ENCODE data around the gene DEF6. TPM values are rescaled to one million over a fixed set of nuclear protein-coding genes. Genes with fewer than 3 reads are reported as not detected.

The DEF6 gene
- polyA plus RNA-seq, 1 experiment = 2.5 TPM

GRCh38 chr6:35370124-35370741 is 72.6 kb downstream of the DEF6 start:
- peak; percentile 46 for DNase-seq (ENCODE audit: low read depth, low spot score)
- Histone ChIP-seq H3K27me3 (ENCODE audit: control insufficient read depth, insufficient read depth, low read length) (no peaks in the 10 kb centered on the region), H3K9me3 (ENCODE audit: control insufficient read depth, insufficient read depth, low read length) (no peaks in the 10 kb centered on the region), H3K4me3 (ENCODE audit: low read depth, low read length) (no peak overlapping the region; the same call in 1 of the 2 replicates), H3K27ac (ENCODE audit: low read depth, low read length) (peak overlapping the region; percentile 91)
- no peak for TF ChIP-seq CTCF (IDR thresholded peaks at IDR 0.05; ENCODE audit: low read depth, low read length)
- POLR2A ChIA-PET = interaction anchor here (1.6 kb wide), 1 partner anchor 58 kb away, joined by 6 read pairs; no protein-coding TSS in a partner anchor
- CTCF ChIA-PET = interaction anchor here (1.6 kb wide), 1 partner anchor 77 kb away, joined by 3 read pairs; no protein-coding TSS in a partner anchor

- CTCF ChIA-PET = interaction anchor here (1.3 to 1.6 kb wide), 2 partner anchors 44 to 77 kb away, joined by 3 to 8 read pairs; no protein-coding TSS in a partner anchor
- POLR2A ChIA-PET = interaction anchor here (1.6 kb wide), 1 partner anchor 57 kb away, joined by 6 read pairs; no protein-coding TSS in a partner anchor
- Histone ChIP-seq H3K27me3 (ENCODE audit: control insufficient read depth, insufficient read depth, low read length) (no peaks in the 10 kb centered on the region), H3K9me3 (ENCODE audit: control insufficient read depth, insufficient read depth, low read length) (no peaks in the 10 kb centered on the region), H3K27ac (ENCODE audit: low read depth, low read length) (peak overlapping the region; percentile 91), H3K4me3 (ENCODE audit: low read depth, low read length) (no peak overlapping the region)
- DNase-seq (ENCODE audit: low read depth, low spot score) = no peak
- TF ChIP-seq CTCF (IDR thresholded peaks at IDR 0.05; ENCODE audit: low read depth, low read length) = no peak
Observed at GRCh38 chr6:35370785-35371493, 73.3 kb downstream of the DEF6 start.

Other genes with a start within 250 kb of the DEF6 start
- 0.11 and 0.15 TPM in 2 replicates for gene TCP11, start 156.5 kb upstream of the DEF6 start, polyA plus RNA-seq (2011; rRNA removed)
- gene SCUBE3, start 83.9 kb upstream of the DEF6 start, polyA plus RNA-seq (2011; rRNA removed) = 6.7 and 7.7 TPM in 2 replicates
- gene ZNF76, start 38.1 kb upstream of the DEF6 start, polyA plus RNA-seq (2011; rRNA removed) = 10.2 and 14.3 TPM in 2 replicates
- 26.9 and 32.9 TPM in 2 replicates for gene PPARD, start 44.7 kb downstream of the DEF6 start, polyA plus RNA-seq (2011; rRNA removed)
- gene FANCE, start 154.5 kb downstream of the DEF6 start, polyA plus RNA-seq (2011; rRNA removed) = 7.0 and 7.1 TPM in 2 replicates
- gene RPL10A, start 170.6 kb downstream of the DEF6 start, polyA plus RNA-seq (2011; rRNA removed) = 2,636 and 2,921 TPM in 2 replicates
- 16.6 and 22.8 TPM in 2 replicates for gene TEAD3, start 199.3 kb downstream of the DEF6 start, polyA plus RNA-seq (2011; rRNA removed)
- not detected in 2 replicates for gene TULP1, start 215.1 kb downstream of the DEF6 start, polyA plus RNA-seq (2011; rRNA removed)

Measured in AG04450 (cell line).